ENCODE data around the gene REV3L. TPM values are rescaled to one million over a fixed set of nuclear protein-coding genes. Genes with fewer than 3 reads are reported as not detected.
A peak's percentile ranks its signal among the peaks of the same experiment; 100 is the strongest.

REV3L gene
- total RNA-seq, 1 experiment from 2014 or later = 12.8 TPM

GRCh38 chr6:111481836-111482187, 1.2 kb downstream of the REV3L start:
- TF ChIP-seq POLR2AphosphoS5 (IDR thresholded peaks at IDR 0.05; ENCODE audit: low read depth, low read length) = no peak
- no peak for TF ChIP-seq RAD21 (IDR thresholded peaks at IDR 0.05; ENCODE audit: low read depth)
- no peak for TF ChIP-seq FOSL1 (IDR thresholded peaks at IDR 0.05; ENCODE audit: low read depth)
- TF ChIP-seq ZFX (IDR thresholded peaks at IDR 0.05) = no peak
- TF ChIP-seq EZH2phosphoT487 (IDR thresholded peaks at IDR 0.05; ENCODE audit: borderline replicate concordance) = no peak
- no peak for TF ChIP-seq ELF1 (IDR thresholded peaks at IDR 0.05; ENCODE audit: borderline replicate concordance, low read depth)
- no peak for TF ChIP-seq EGR1 (IDR thresholded peaks at IDR 0.05; ENCODE audit: low read depth)
- no peak for TF ChIP-seq CEBPB (IDR thresholded peaks at IDR 0.05; ENCODE audit: low read depth)
- TF ChIP-seq SP1 (IDR thresholded peaks at IDR 0.05; ENCODE audit: low read depth) = no peak
- TF ChIP-seq ATF3 (IDR thresholded peaks at IDR 0.05) = no peak
- no peak for TF ChIP-seq CTCF (IDR thresholded peaks at IDR 0.05 in 2 of 3, conservative IDR thresholded peaks at IDR 0.05 in 1 of 3; ENCODE audit: borderline replicate concordance in 1 of 3, insufficient read depth in 1 of 3, low read depth in 2 of 3, low read length in 2 of 3)
- no peak for TF ChIP-seq EZH2 (IDR thresholded peaks at IDR 0.05)
- TF ChIP-seq SRF (IDR thresholded peaks at IDR 0.05; ENCODE audit: low read depth) = no peak
- TF ChIP-seq ZNF274 (IDR thresholded peaks at IDR 0.05; ENCODE audit: low read depth, low read length) = no peak
- no peak for DNase-seq (ENCODE audit: low read depth, low spot score)
- Histone ChIP-seq H3K4me2 (ENCODE audit: low read length) (peak overlapping the region; percentile 81), H3K4me1 (ENCODE audit: control insufficient read depth in 1 of 2, insufficient read depth in 2 of 2, low read length in 2 of 2) (peaks cover 36 to 52% of the 10 kb centered on the region in 2 experiments), H3K4me3 (replicated peaks in 1 of 2; ENCODE audit: low read depth in 1 of 2, low read length in 2 of 2) (peak overlapping the region; percentile 68 to 85), H3K27me3 (ENCODE audit: insufficient read depth, low read length) (no peaks in the 10 kb centered on the region), H3K9ac (ENCODE audit: low read length) (peak overlapping the region; percentile 92), H4K20me1 (ENCODE audit: insufficient read depth) (peaks cover 4% of the 10 kb centered on the region; the same call in 1 of the 2 replicates), H2AFZ (ENCODE audit: low read depth, low read length, poor library complexity, severe bottlenecking) (no peak overlapping the region), H3K9me2 (ENCODE audit: insufficient read depth) (no peaks in the 10 kb centered on the region), H3K27ac (ENCODE audit: low read depth, low read length) (peak overlapping the region; percentile 86), H3K36me3 (ENCODE audit: control insufficient read depth in 1 of 2, insufficient read depth in 2 of 2, low read length in 2 of 2) (no peaks in the 10 kb centered on the region), H3K9me3 (ENCODE audit: control insufficient read depth in 1 of 2, insufficient read depth in 1 of 2, low read depth in 1 of 2, low read length in 2 of 2) (no peaks in the 10 kb centered on the region), H3K79me2 (ENCODE audit: insufficient read depth, low read length) (peaks cover 54% of the 10 kb centered on the region)
- intact Hi-C loops (cut with micrococcal nuclease) = loop anchor here (5.0 kb wide), 2 partner anchors 125 to 160 kb away; partner anchors contain the start of gene TRAF3IP2
- no TSS peak for BruUV-seq (replicated peaks)
- ChIA-PET POLR2A (no interaction called here), CTCF (no interaction called here), RAD21 (ENCODE audit: low non-redundant PET in 1 of 2, low total read pairs in 2 of 2, uncharacterized antibody in 2 of 2, unreplicated experiment in 2 of 2) (no interaction called here)
- ATAC-seq = no peak
